Ovary (tissue), 9 donors: Measurements from ENCODE around the gene NXF3. TPM values are rescaled to one million over a fixed set of nuclear protein-coding genes. Genes with fewer than 3 reads are reported as not detected.

Experiments used
- DNase-seq, 5 donors: peaks; one replicate each; pipeline ENCODE4 v3.0.0-alpha.2; 2019 to 2020
- H3K27ac ChIP-seq, 2 donors: fragments of 200-600 bp; one replicate each; pipeline versions ENCODE4 v1.5.1 to v1.8.0; 2019 to 2022
- H3K27me3 ChIP-seq: fragments of 200-600 bp; one replicate; pipeline ENCODE4 v1.8.0; 2022
- H3K36me3 ChIP-seq: fragments of 200-600 bp; sonication (generic); one replicate; pipeline ENCODE4 v1.5.1; 2019
- H3K4me1 ChIP-seq: one replicate; pipeline ENCODE4 v1.8.1; 2013; ENCODE audit warnings: mild to moderate bottlenecking, moderate library complexity; ENCODE audit not compliant: insufficient read depth
- H3K4me3 ChIP-seq: fragments of 200-600 bp; sonication (generic); one replicate; pipeline ENCODE4 v1.5.1; 2017
- H3K9me3 ChIP-seq, 2 donors: fragments of 200-600 bp in 1 of 2; sonication (generic) in 1 of 2; one replicate each; pipeline versions ENCODE4 v1.5.1 to v1.8.1; 2013 to 2019; ENCODE audit warnings: mild to moderate bottlenecking in 1 of 2, moderate library complexity in 1 of 2
- CTCF ChIP-seq, 3 donors: fragments of 450-650 bp in 2 of 3; fragments of 200-600 bp in 1 of 3; IDR thresholded peaks; one replicate each; pipeline versions ENCODE4 v1.5.1 to v1.8.0; 2016 to 2022; ENCODE audit warnings: antibody characterized with exemption in 3 of 3, mild to moderate bottlenecking in 1 of 3
- EP300 ChIP-seq: sonication (generic); formaldehyde crosslinking; IDR thresholded peaks from one replicate; pipeline ENCODE4 v1.6.1; 2017; ENCODE audit warnings: antibody characterized with exemption
- POLR2A ChIP-seq: fragments of 450-650 bp; IDR thresholded peaks from one replicate; pipeline ENCODE4 v1.6.1; 2017; ENCODE audit warnings: antibody characterized with exemption, mild to moderate bottlenecking, moderate library complexity
- WGBS, 3 donors: extraction: QIAGEN DNeasy Blood & Tissue Kit in 1 of 3; methylation state at CpG; one replicate each; pipeline versions ENCODE4 v1.1.5 to v1.1.7; 2013 to 2017; 5-methylcytosine and 5-hydroxymethylcytosine counted together
- intact Hi-C, 4 donors: fragments of 100-400 bp; cut with DNase I; formaldehyde crosslinking; loops; one replicate each; pipeline versions ENCODE4 v1.11.0 to v1.15.1; 2022 to 2023
- polyA plus RNA-seq, 2 donors: library from polyadenylated mRNA; stranded (reverse); fragments of 200-250 nt in 1 of 2; fragments of 350-450 nt in 1 of 2; fragmentation: Illumina TruSeq in 1 of 2; extraction: RNeasy Lipid Tissue Mini Kit (QIAGEN cat#74804) in 1 of 2; gene quantifications; one replicate each; pipeline ENCODE4 v1.2.3, GENCODE V29; 2013 to 2014
- total RNA-seq, 7 donors: library from RNA; depleted of rRNA in 2 of 7; stranded (reverse); fragments of >200 nt in 2 of 7; fragmentation: NEBNext Ultra II Directional in 3 of 7; extraction: Animal tissue kit (Norgen Biotek cat#: 25700) in 3 of 7; gene quantifications; one replicate each; pipeline versions ENCODE4 v1.1.0 to v1.2.4, GENCODE V29; 2016 to 2023
- donor health status: DM: no; HTN: no; CAD: no; lungs with moderate emphysema.
- donor health status: DM: no; HTN: no; CAD: no.
- donor health status: Bipolar disorder and iron deficiency.
- donor health status: DM: yes; HTN: yes; CAD: no.
- donor health status: DM: no; HTN: no; CAD: no.
- donor health status: DM: yes; HTN: yes; CAD: no.

NXF3 gene
- total and polyA plus RNA-seq, 9 donors, result 0.23 to 65.3 (median 1.1) TPM; not detected in 1

- TF ChIP-seq CTCF (IDR thresholded peaks at IDR 0.05) (no peak), POLR2A (peak; percentile 15)
- Histone ChIP-seq H3K4me1 (no peaks in the 10 kb centered on the region), H3K4me3 (peak within 1 kb of the TSS; percentile 33), H3K9me3 (no peaks in the 10 kb centered on the region), H3K27ac (no peak within 1 kb of the TSS), H3K36me3 (no peaks in the 10 kb centered on the region), H3K27me3 (no peaks in the 10 kb centered on the region)
- WGBS, 3 donors, result 31 to 45% (median 32%) methylated on average over 39 of the region's 39 CpGs
- intact Hi-C loops, result no loop called here
- peak; percentile 48 to 76 (median 65) for DNase-seq
Measured at GRCh38 chrX:103063918-103064434, 29.0 kb downstream of the NXF3 start, which contains the start of gene BEX1. Gene BEX1 (minus strand): TSS chrX:103064171. CDS start chrX:103063274, 897 bp downstream.

- Histone ChIP-seq H3K4me1 (no peaks in the 10 kb centered on the region), H3K4me3 (peak overlapping the region; percentile 33), H3K9me3 (no peaks in the 10 kb centered on the region), H3K36me3 (no peaks in the 10 kb centered on the region), H3K27ac (no peak overlapping the region), H3K27me3 (no peaks in the 10 kb centered on the region)
- intact Hi-C loops, result no loop called here
- TF ChIP-seq POLR2A (no peak), EP300 (no peak), CTCF (IDR thresholded peaks at IDR 0.05) (no peak)
- 24 to 38% (median 26%) methylated on average over 26 to 34 of the region's 34 CpGs for WGBS, 3 donors
- DNase-seq, result peak; percentile 15 to 40 (median 27)
Measured at GRCh38 chrX:103063191-103063845, 29.6 kb downstream of the NXF3 start.

- no peaks in the 10 kb centered on the region for H3K36me3 ChIP-seq
- TF ChIP-seq EP300 (no peak), CTCF (IDR thresholded peaks at IDR 0.05) (no peak), POLR2A (no peak)
- no peaks in the 10 kb centered on the region for H3K4me1 ChIP-seq
- no peak overlapping the region for H3K4me3 ChIP-seq
- H3K27ac ChIP-seq, result no peak overlapping the region
- H3K27me3 ChIP-seq, result no peaks in the 10 kb centered on the region
- WGBS, 3 donors, result 66 to 79% (median 77%) methylated on average over 3 of the region's 3 CpGs
- intact Hi-C loops, result no loop called here
- DNase-seq, result no peak
- H3K9me3 ChIP-seq, result no peaks in the 10 kb centered on the region
Measured at GRCh38 chrX:103061486-103061885, 31.5 kb downstream of the NXF3 start.

GRCh38 chrX:103056902-103057301 is 36.0 kb downstream of the NXF3 start:
- intact Hi-C loops, result no loop called here
- H3K36me3 ChIP-seq, result no peaks in the 10 kb centered on the region
- H3K4me1 ChIP-seq, result no peaks in the 10 kb centered on the region
- no peak overlapping the region for H3K4me3 ChIP-seq
- H3K27me3 ChIP-seq, result no peaks in the 10 kb centered on the region
- no peak overlapping the region for H3K27ac ChIP-seq
- TF ChIP-seq EP300, result no peak
- no peak for TF ChIP-seq CTCF (IDR thresholded peaks at IDR 0.05)
- no peak for TF ChIP-seq POLR2A
- no peak for DNase-seq
- H3K9me3 ChIP-seq, result no peaks in the 10 kb centered on the region
- WGBS, 3 donors, result 61 to 73% (median 69%) methylated on average over 2 of the region's 2 CpGs
